HepG2 (cell line): ENCODE measurements around the gene ARHGAP33. TPM values are rescaled to one million over a fixed set of nuclear protein-coding genes. Genes with fewer than 3 reads are reported as not detected.

Experiments
- DR1 ChIP-seq: sonication (generic); formaldehyde crosslinking; IDR thresholded peaks from 2 replicates; pipeline ENCODE4 v1.8.0; 2021; ENCODE audit warnings: mild to moderate bottlenecking, missing genetic modification reagents, inconsistent platforms
- GABPB1 ChIP-seq: IDR thresholded peaks from 2 replicates; pipeline ENCODE4 v1.6.1; 2016; ENCODE audit warnings: mild to moderate bottlenecking, missing genetic modification reagents, moderate library complexity, missing compliant biosample characterization
- HOXA9 ChIP-seq: sonication (generic); formaldehyde crosslinking; IDR thresholded peaks from 2 replicates; pipeline ENCODE4 v1.8.1; 2022; ENCODE audit warnings: missing genetic modification reagents, mild to moderate bottlenecking, moderate library complexity, borderline replicate concordance
- KLF6 ChIP-seq: IDR thresholded peaks from 2 replicates; pipeline ENCODE4 v1.8.0; 2016; ENCODE audit warnings: missing biosample characterization, missing genetic modification reagents
- NCOA2 ChIP-seq: sonication (generic); formaldehyde crosslinking; IDR thresholded peaks from 2 replicates; pipeline ENCODE4 v1.8.0; 2022; ENCODE audit warnings: inconsistent platforms
- RBFOX2 ChIP-seq: fragments of 200-400 bp; formaldehyde crosslinking; IDR thresholded peaks from 2 replicates; pipeline ENCODE4 v1.6.1; 2017; ENCODE audit warnings: low read depth, mild to moderate bottlenecking, low read length
- RFX1 ChIP-seq: fragments of 450-650 bp; IDR thresholded peaks from 2 replicates; pipeline ENCODE4 v1.6.1; 2017
- SMARCC2 ChIP-seq: fragments of 450-650 bp; IDR thresholded peaks from 2 replicates; pipeline ENCODE4 v1.6.1; 2017; ENCODE audit warnings: antibody characterized with exemption, mild to moderate bottlenecking
- THAP11 ChIP-seq: IDR thresholded peaks from 2 replicates; pipeline ENCODE4 v1.6.1; 2016; ENCODE audit warnings: missing biosample characterization, missing genetic modification reagents
- TMF1 ChIP-seq: sonication (generic); formaldehyde crosslinking; IDR thresholded peaks from 2 replicates; pipeline ENCODE4 v1.8.1; 2022; ENCODE audit warnings: low read depth, missing genetic modification reagents
- ZNF20 ChIP-seq: sonication (generic); formaldehyde crosslinking; IDR thresholded peaks from 2 replicates; pipeline ENCODE4 v1.4.0; 2020; ENCODE audit warnings: mild to moderate bottlenecking, moderate library complexity, missing genetic modification reagents
- ZNF292 ChIP-seq: sonication (generic); formaldehyde crosslinking; IDR thresholded peaks from 2 replicates; pipeline ENCODE4 v1.8.1; 2022; ENCODE audit warnings: mild to moderate bottlenecking, low read depth, missing genetic modification reagents, borderline replicate concordance
- ZNF34 ChIP-seq: sonication (generic); formaldehyde crosslinking; IDR thresholded peaks from 2 replicates; pipeline ENCODE4 v1.4.0; 2020; ENCODE audit warnings: mild to moderate bottlenecking, missing genetic modification reagents, borderline replicate concordance
- ZNF660 ChIP-seq: sonication (generic); formaldehyde crosslinking; IDR thresholded peaks from 2 replicates; pipeline ENCODE4 v1.5.1; 2020; ENCODE audit warnings: mild to moderate bottlenecking, low read depth, missing genetic modification reagents, borderline replicate concordance
- ZNF761 ChIP-seq: sonication (generic); formaldehyde crosslinking; conservative IDR thresholded peaks from 2 replicates; pipeline ENCODE4 v1.4.0; 2020; ENCODE audit warnings: mild to moderate bottlenecking, missing genetic modification reagents
- ZNF792 ChIP-seq: IDR thresholded peaks from 2 replicates; pipeline ENCODE4 v1.6.1; 2016
- polyA plus RNA-seq, 8 experiments: library from polyadenylated mRNA; depleted of rRNA in 3 of 8; stranded (reverse) in 7 of 8; unstranded in 1 of 8; fragments of >200 nt; fragmentation: Illumina TruSeq in 4 of 8; extraction: Trizol in 4 of 8; gene quantifications; 2 replicates each; pipeline versions ENCODE4 v1.2.1 to v1.2.3, GENCODE V29; 2011 to 2016; ENCODE audit warnings: low read depth in 4 of 8, missing spikeins in 1 of 8, mixed read lengths in 1 of 8; ENCODE audit not compliant: insufficient read depth in 1 of 8
- total RNA-seq, 5 experiments: library from RNA; depleted of rRNA; stranded (reverse); fragments of >200 nt; fragmentation: Illumina TruSeq; extraction: Trizol; gene quantifications; 2 replicates each; pipeline ENCODE4 v1.2.3, GENCODE V29; 2016; ENCODE audit warnings: low read depth in 1 of 5
- TF ChIP-seq, protein P1 (sequence below): sonication (generic); formaldehyde crosslinking; IDR thresholded peaks from 2 replicates; pipeline ENCODE4 v1.5.1; 2020; ENCODE audit warnings: mild to moderate bottlenecking, missing genetic modification reagents, borderline replicate concordance
- TF ChIP-seq, protein P2 (sequence below): sonication (generic); formaldehyde crosslinking; IDR thresholded peaks from 2 replicates; pipeline ENCODE4 v1.4.0; 2020; ENCODE audit warnings: missing genetic modification reagents, borderline replicate concordance

The ARHGAP33 gene
- total and polyA plus RNA-seq, 2 of the 13 experiments (the other 11 are each of a cell fraction or from before 2014, with no cell fraction given), result 1.3 to 2.7 TPM

DNA sequence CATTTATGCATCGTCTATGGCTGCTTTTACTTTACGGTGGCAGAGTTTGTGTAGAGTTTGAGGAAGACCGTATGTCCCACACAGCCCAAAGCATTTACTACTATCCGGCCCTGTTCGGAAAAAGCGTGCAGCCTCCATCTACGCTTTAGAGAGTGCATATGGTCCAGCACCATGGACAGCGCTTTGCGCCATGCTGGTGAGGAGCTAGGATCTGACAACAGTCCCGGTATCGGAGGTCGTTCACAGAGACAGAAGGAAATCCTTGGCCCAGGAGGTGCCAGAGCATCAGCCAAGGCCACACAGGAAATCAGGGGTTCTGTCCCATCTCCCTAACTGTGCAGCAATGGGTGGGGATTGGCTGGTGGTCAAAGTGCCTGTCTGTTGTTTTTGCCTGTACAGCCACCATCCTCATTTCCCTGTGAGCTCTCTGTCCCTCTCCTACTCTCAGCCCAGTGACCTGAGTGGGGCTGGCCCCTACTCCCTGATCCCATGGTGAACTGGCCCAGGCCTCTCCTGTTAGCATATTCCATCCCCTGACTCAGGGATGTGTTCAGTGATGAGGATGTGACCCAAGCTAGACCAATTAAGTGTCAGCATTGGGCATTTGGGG, 53.4 kb downstream of the ARHGAP33 start (continued):
- peak; percentile 100 for TF ChIP-seq KLF6 (CRISPR knock-in tag)
- no peak for TF ChIP-seq ZNF20 (CRISPR knock-in tag)
- TF ChIP-seq GABPB1, result peak; percentile 49; the same call in 1 of the 2 replicates
- TF ChIP-seq, protein P1, sequence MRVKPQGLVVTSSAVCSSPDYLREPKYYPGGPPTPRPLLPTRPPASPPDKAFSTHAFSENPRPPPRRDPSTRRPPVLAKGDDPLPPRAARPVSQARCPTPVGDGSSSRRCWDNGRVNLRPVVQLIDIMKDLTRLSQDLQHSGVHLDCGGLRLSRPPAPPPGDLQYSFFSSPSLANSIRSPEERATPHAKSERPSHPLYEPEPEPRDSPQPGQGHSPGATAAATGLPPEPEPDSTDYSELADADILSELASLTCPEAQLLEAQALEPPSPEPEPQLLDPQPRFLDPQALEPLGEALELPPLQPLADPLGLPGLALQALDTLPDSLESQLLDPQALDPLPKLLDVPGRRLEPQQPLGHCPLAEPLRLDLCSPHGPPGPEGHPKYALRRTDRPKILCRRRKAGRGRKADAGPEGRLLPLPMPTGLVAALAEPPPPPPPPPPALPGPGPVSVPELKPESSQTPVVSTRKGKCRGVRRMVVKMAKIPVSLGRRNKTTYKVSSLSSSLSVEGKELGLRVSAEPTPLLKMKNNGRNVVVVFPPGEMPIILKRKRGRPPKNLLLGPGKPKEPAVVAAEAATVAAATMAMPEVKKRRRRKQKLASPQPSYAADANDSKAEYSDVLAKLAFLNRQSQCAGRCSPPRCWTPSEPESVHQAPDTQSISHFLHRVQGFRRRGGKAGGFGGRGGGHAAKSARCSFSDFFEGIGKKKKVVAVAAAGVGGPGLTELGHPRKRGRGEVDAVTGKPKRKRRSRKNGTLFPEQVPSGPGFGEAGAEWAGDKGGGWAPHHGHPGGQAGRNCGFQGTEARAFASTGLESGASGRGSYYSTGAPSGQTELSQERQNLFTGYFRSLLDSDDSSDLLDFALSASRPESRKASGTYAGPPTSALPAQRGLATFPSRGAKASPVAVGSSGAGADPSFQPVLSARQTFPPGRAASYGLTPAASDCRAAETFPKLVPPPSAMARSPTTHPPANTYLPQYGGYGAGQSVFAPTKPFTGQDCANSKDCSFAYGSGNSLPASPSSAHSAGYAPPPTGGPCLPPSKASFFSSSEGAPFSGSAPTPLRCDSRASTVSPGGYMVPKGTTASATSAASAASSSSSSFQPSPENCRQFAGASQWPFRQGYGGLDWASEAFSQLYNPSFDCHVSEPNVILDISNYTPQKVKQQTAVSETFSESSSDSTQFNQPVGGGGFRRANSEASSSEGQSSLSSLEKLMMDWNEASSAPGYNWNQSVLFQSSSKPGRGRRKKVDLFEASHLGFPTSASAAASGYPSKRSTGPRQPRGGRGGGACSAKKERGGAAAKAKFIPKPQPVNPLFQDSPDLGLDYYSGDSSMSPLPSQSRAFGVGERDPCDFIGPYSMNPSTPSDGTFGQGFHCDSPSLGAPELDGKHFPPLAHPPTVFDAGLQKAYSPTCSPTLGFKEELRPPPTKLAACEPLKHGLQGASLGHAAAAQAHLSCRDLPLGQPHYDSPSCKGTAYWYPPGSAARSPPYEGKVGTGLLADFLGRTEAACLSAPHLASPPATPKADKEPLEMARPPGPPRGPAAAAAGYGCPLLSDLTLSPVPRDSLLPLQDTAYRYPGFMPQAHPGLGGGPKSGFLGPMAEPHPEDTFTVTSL (CRISPR knock-in tag), result no peak
- TF ChIP-seq ZNF660 (CRISPR knock-in tag), result peak; percentile 80; the same call in 1 of the 2 replicates
- peak; percentile 84 for TF ChIP-seq NCOA2 (CRISPR knock-in tag)
- TF ChIP-seq ZNF792 (CRISPR knock-in tag), result peak; percentile 97
- 0 out of 2 replicates have a peak, but pooled peaks have one; percentile 46 for TF ChIP-seq ZNF761
- TF ChIP-seq SMARCC2, result no peak
- TF ChIP-seq ZNF292 (CRISPR knock-in tag), result peak; percentile 23; the same call in 1 of the 2 replicates
- no peak for TF ChIP-seq ZNF34 (CRISPR knock-in tag)
- no peak for TF ChIP-seq RBFOX2
- TF ChIP-seq DR1 (CRISPR knock-in tag), result no peak
- no peak for TF ChIP-seq RFX1
- peak; percentile 95 for TF ChIP-seq HOXA9 (CRISPR knock-in tag)
- TF ChIP-seq TMF1 (CRISPR knock-in tag), result peak; percentile 96
- TF ChIP-seq, protein P2, sequence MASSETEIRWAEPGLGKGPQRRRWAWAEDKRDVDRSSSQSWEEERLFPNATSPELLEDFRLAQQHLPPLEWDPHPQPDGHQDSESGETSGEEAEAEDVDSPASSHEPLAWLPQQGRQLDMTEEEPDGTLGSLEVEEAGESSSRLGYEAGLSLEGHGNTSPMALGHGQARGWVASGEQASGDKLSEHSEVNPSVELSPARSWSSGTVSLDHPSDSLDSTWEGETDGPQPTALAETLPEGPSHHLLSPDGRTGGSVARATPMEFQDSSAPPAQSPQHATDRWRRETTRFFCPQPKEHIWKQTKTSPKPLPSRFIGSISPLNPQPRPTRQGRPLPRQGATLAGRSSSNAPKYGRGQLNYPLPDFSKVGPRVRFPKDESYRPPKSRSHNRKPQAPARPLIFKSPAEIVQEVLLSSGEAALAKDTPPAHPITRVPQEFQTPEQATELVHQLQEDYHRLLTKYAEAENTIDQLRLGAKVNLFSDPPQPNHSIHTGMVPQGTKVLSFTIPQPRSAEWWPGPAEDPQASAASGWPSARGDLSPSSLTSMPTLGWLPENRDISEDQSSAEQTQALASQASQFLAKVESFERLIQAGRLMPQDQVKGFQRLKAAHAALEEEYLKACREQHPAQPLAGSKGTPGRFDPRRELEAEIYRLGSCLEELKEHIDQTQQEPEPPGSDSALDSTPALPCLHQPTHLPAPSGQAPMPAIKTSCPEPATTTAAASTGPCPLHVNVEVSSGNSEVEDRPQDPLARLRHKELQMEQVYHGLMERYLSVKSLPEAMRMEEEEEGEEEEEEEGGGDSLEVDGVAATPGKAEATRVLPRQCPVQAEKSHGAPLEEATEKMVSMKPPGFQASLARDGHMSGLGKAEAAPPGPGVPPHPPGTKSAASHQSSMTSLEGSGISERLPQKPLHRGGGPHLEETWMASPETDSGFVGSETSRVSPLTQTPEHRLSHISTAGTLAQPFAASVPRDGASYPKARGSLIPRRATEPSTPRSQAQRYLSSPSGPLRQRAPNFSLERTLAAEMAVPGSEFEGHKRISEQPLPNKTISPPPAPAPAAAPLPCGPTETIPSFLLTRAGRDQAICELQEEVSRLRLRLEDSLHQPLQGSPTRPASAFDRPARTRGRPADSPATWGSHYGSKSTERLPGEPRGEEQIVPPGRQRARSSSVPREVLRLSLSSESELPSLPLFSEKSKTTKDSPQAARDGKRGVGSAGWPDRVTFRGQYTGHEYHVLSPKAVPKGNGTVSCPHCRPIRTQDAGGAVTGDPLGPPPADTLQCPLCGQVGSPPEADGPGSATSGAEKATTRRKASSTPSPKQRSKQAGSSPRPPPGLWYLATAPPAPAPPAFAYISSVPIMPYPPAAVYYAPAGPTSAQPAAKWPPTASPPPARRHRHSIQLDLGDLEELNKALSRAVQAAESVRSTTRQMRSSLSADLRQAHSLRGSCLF (CRISPR knock-in tag), result peak; percentile 83; the same call in 1 of the 2 replicates
- peak; percentile 82 for TF ChIP-seq THAP11 (CRISPR knock-in tag)
